ENCODE measurements around the gene SLC4A1AP. TPM values are rescaled to one million over a fixed set of nuclear protein-coding genes. Genes with fewer than 3 reads are reported as not detected.

The SLC4A1AP gene
- total RNA-seq, 1 experiment from 2014 or later: 20.8 TPM

DNA sequence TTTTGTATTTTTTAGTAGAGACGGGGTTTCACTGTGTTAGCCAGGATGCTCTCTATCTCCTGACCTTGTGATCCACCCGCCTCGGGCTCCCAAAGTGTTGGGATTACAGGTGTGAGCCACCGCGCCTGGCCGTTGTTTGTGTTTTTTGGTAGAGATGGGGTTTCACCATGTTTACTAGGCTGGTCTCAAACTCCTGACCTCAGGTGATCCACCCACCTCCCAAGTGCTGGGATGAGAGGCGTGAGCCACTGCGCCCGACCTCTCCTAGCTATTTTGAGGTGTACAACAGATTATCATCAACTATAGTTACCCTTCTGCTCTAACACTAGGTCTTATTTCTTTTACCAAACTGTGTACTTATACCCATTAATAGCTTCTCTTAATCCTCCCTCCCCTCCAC is 78.9 kb downstream of the SLC4A1AP start:
- Histone ChIP-seq H3K14ac (ENCODE audit: insufficient read depth, low read length) (no peak overlapping the region), H3K23me2 (ENCODE audit: insufficient read length, low read depth, low read length, poor library complexity, severe bottlenecking) (no peaks in the 10 kb centered on the region), H3K4me2 (ENCODE audit: insufficient read depth, insufficient read length, low read length) (no peak overlapping the region), H3K23ac (ENCODE audit: insufficient read length, low read depth, low read length) (no peak overlapping the region), H2BK15ac (ENCODE audit: low read depth, low read length) (no peak overlapping the region), H4K8ac (replicated peaks; ENCODE audit: insufficient read length, low read depth, low read length) (no peak overlapping the region), H3K79me1 (ENCODE audit: insufficient read depth, low read depth, low read length, poor library complexity, severe bottlenecking) (no peaks in the 10 kb centered on the region), H3T11ph (ENCODE audit: low read length) (no peak overlapping the region), H3K18ac (ENCODE audit: insufficient read length, low read depth, low read length) (no peak overlapping the region), H4K20me1 (ENCODE audit: control insufficient read depth, insufficient read depth, insufficient read length) (no peaks in the 10 kb centered on the region), H3K9ac (ENCODE audit: extremely low read depth, insufficient read length, low read length) (no peak overlapping the region), H2BK120ac (ENCODE audit: low read depth, low read length, poor library complexity, severe bottlenecking) (no peak overlapping the region), H3K79me2 (ENCODE audit: insufficient read depth, low read length) (no peaks in the 10 kb centered on the region), H2BK5ac (ENCODE audit: insufficient read length, low read length) (no peak overlapping the region), H3K27ac (ENCODE audit: insufficient read length, low read depth, low read length) (no peak overlapping the region), H4K5ac (ENCODE audit: insufficient read length, low read depth, low read length) (no peak overlapping the region), H3K27me3 (ENCODE audit: insufficient read depth, low read length) (no peaks in the 10 kb centered on the region), H2BK20ac (ENCODE audit: low read depth, low read length, poor library complexity, severe bottlenecking) (no peak overlapping the region), H3K4ac (ENCODE audit: low read depth, low read length) (no peak overlapping the region), H3K9me3 (ENCODE audit: control insufficient read depth, low read depth, low read length) (no peaks in the 10 kb centered on the region), H4K91ac (ENCODE audit: insufficient read length, low read depth, low read length) (no peak overlapping the region), H2BK12ac (ENCODE audit: insufficient read length, low read depth, low read length) (no peak overlapping the region), H3K4me1 (ENCODE audit: insufficient read depth, low read length) (no peaks in the 10 kb centered on the region), H2AK5ac (ENCODE audit: insufficient read length, low read length) (no peak overlapping the region), H2AFZ (ENCODE audit: low read length) (no peak overlapping the region), H3K56ac (ENCODE audit: insufficient read length, low read depth, low read length) (no peak overlapping the region)
- peaks cover 3% of the 10 kb centered on the region for H3K27me3 Mint-ChIP-seq (ENCODE audit: low read depth)
- DNase-seq: no peak
- H3K27ac Mint-ChIP-seq: no peak overlapping the region; a peak in 1 of 7 replicates
- H3K9me3 Mint-ChIP-seq: peaks cover 11 to 12% of the 10 kb centered on the region in 2 experiments
- no peak for TF ChIP-seq CTCF (conservative IDR thresholded peaks at IDR 0.05)
- peaks cover 0 to 12% (median 0%) of the 10 kb centered on the region in 3 experiments; a peak in 1 of 7 replicates for H3K36me3 Mint-ChIP-seq (ENCODE audit: insufficient read depth in 1 of 3, low read depth in 3 of 3)
- no CpG with 5 or more reads among the region's 9 CpGs for WGBS (ENCODE audit: extremely low coverage, insufficient read length, low lambda C conversion rate)
- peaks cover 0 to 2% of the 10 kb centered on the region in 2 experiments; a peak in 1 of 4 replicates for H3K4me1 Mint-ChIP-seq
- no peak overlapping the region for H3K4me3 Mint-ChIP-seq

Other genes starting within 250 kb of the SLC4A1AP start
- 140 TPM in 2 replicates for gene NRBP1, start 235.3 kb upstream of the SLC4A1AP start, total RNA-seq (2021)
- gene KRTCAP3, start 221.5 kb upstream of the SLC4A1AP start, total RNA-seq (2021): 49.9 and 57.3 TPM in 2 replicates
- 13.8 and 15.5 TPM in 2 replicates for gene IFT172, start 174.1 kb upstream of the SLC4A1AP start, total RNA-seq (2021)
- 21.1 and 21.5 TPM in 2 replicates for gene FNDC4, start 168.7 kb upstream of the SLC4A1AP start, total RNA-seq (2021)
- gene GCKR, start 167.1 kb upstream of the SLC4A1AP start, total RNA-seq (2021): 0.11 and 0.33 TPM in 2 replicates
- gene ZNF512, start 80.8 kb upstream of the SLC4A1AP start, total RNA-seq (2021): 35.6 and 38.2 TPM in 2 replicates
- gene CCDC121, start 34.9 kb upstream of the SLC4A1AP start, total RNA-seq (2021): 1.2 and 1.6 TPM in 2 replicates
- gene GPN1, start 34.8 kb upstream of the SLC4A1AP start, total RNA-seq (2021): 45.5 and 48.5 TPM in 2 replicates
- gene SUPT7L, start 275 bp upstream of the SLC4A1AP start, total RNA-seq (2021): 28.9 and 30.4 TPM in 2 replicates
- gene MRPL33, start 107.8 kb downstream of the SLC4A1AP start, total RNA-seq (2021): 61.2 and 66.8 TPM in 2 replicates
- gene RBKS, start 226.5 kb downstream of the SLC4A1AP start, total RNA-seq (2021): 1.6 and 2.3 TPM in 2 replicates
- 25.9 and 27.1 TPM in 2 replicates for gene BABAM2, start 226.8 kb downstream of the SLC4A1AP start, total RNA-seq (2021)

Measured in H9 (cell line).